Measurements from ENCODE around the gene NEXN. TPM values are rescaled to one million over a fixed set of nuclear protein-coding genes. Genes with fewer than 3 reads are reported as not detected.

NEXN gene
- total and polyA plus RNA-seq, 2 donors (not counting 1 experiment from before 2014, with no cell fraction given): 0.07 to 0.81 TPM

- no peaks in the 10 kb centered on the region for H3K27me3 ChIP-seq (replicated peaks in 1 of 4; ENCODE audit: control extremely low read depth in 1 of 4, control insufficient read depth in 3 of 4, insufficient read depth in 4 of 4, low read length in 3 of 4)
- no peak for DNase-seq
- no peak overlapping the region for H3K4me3 ChIP-seq (ENCODE audit: control extremely low read depth in 1 of 5, extremely low read depth in 1 of 5, insufficient read depth in 1 of 5, low read depth in 2 of 5, low read length in 4 of 5)
- no peak overlapping the region for H3K27ac ChIP-seq (ENCODE audit: low read length in 2 of 2)
- Mint-ChIP-seq H3K4me3 (no peak overlapping the region), H3K9me3 (ENCODE audit: insufficient read depth) (no peaks in the 10 kb centered on the region), H3K27me3 (no peaks in the 10 kb centered on the region), H3K27ac (no peak overlapping the region), H3K4me1 (peaks cover 14% of the 10 kb centered on the region)
- H3K4me1 ChIP-seq (ENCODE audit: control insufficient read depth in 2 of 2, insufficient read depth in 2 of 2, low read length in 2 of 2): peaks cover 0 to 3% of the 10 kb centered on the region in 2 donors
- H3K79me2 ChIP-seq (ENCODE audit: control insufficient read depth, insufficient read depth, low read length): no peaks in the 10 kb centered on the region
- 100% methylated on average over 1 of the region's 2 CpGs for WGBS (ENCODE audit: insufficient coverage)
- no peaks in the 10 kb centered on the region for H3K36me3 ChIP-seq (replicated peaks in 1 of 2; ENCODE audit: control extremely low read depth in 1 of 2, control insufficient read depth in 1 of 2, extremely low read depth in 1 of 2, insufficient read depth in 2 of 2, low read length in 1 of 2)
- intact Hi-C loops (cut with micrococcal nuclease): no loop called here
- no peaks in the 10 kb centered on the region for H3K9me3 ChIP-seq (ENCODE audit: control extremely low read depth in 1 of 3, control insufficient read depth in 2 of 3, insufficient read depth in 1 of 3, low read length in 2 of 3)
- ChIA-PET POLR2A (no interaction called here), CTCF (no interaction called here)
- H3K9ac ChIP-seq (ENCODE audit: low read length): no peak overlapping the region
- H2AFZ ChIP-seq (ENCODE audit: insufficient read depth, low read depth, low read length, poor library complexity, severe bottlenecking): no peak overlapping the region
- no peak overlapping the region for H3K4me2 ChIP-seq (replicated peaks; ENCODE audit: low read depth, low read length, poor library complexity, severe bottlenecking)
- TF ChIP-seq EZH2 (IDR thresholded peaks at IDR 0.05; ENCODE audit: borderline replicate concordance, insufficient read depth, low read depth, low read length, poor library complexity, severe bottlenecking) (no peak), CTCF (IDR thresholded peaks at IDR 0.05) (no peak)
- H4K20me1 ChIP-seq (ENCODE audit: control insufficient read depth, insufficient read depth, low read length, poor library complexity, severe bottlenecking): no peaks in the 10 kb centered on the region
- no peak for ATAC-seq (ENCODE audit: low read depth)
These were observed 41.4 kb downstream of the NEXN start for GRCh38 chr1:77929806-77930205.

GRCh38 chr1:77938651-77939050 lies 50.2 kb downstream of the NEXN start:
- ATAC-seq (ENCODE audit: low read depth): no peak
- no peaks in the 10 kb centered on the region for H3K4me1 Mint-ChIP-seq
- intact Hi-C loops (cut with micrococcal nuclease): no loop called here
- CTCF ChIA-PET: no interaction called here
- H3K9me3 Mint-ChIP-seq (ENCODE audit: insufficient read depth): no peaks in the 10 kb centered on the region
- Histone ChIP-seq H3K4me1 (ENCODE audit: control insufficient read depth in 2 of 2, insufficient read depth in 2 of 2, low read length in 2 of 2) (no peaks in the 10 kb centered on the region), H3K9me3 (ENCODE audit: control extremely low read depth in 1 of 3, control insufficient read depth in 2 of 3, insufficient read depth in 1 of 3, low read length in 2 of 3) (no peaks in the 10 kb centered on the region), H4K20me1 (ENCODE audit: control insufficient read depth, insufficient read depth, low read length, poor library complexity, severe bottlenecking) (no peaks in the 10 kb centered on the region), H2AFZ (ENCODE audit: insufficient read depth, low read depth, low read length, poor library complexity, severe bottlenecking) (no peak overlapping the region), H3K27me3 (replicated peaks in 1 of 4; ENCODE audit: control extremely low read depth in 1 of 4, control insufficient read depth in 3 of 4, insufficient read depth in 4 of 4, low read length in 3 of 4) (no peaks in the 10 kb centered on the region), H3K4me3 (ENCODE audit: control extremely low read depth in 1 of 5, extremely low read depth in 1 of 5, insufficient read depth in 1 of 5, low read depth in 2 of 5, low read length in 4 of 5) (no peak overlapping the region), H3K9ac (ENCODE audit: low read length) (no peak overlapping the region), H3K27ac (ENCODE audit: low read length in 2 of 2) (no peak overlapping the region), H3K4me2 (replicated peaks; ENCODE audit: low read depth, low read length, poor library complexity, severe bottlenecking) (no peak overlapping the region), H3K36me3 (replicated peaks in 1 of 2; ENCODE audit: control extremely low read depth in 1 of 2, control insufficient read depth in 1 of 2, extremely low read depth in 1 of 2, insufficient read depth in 2 of 2, low read length in 1 of 2) (no peaks in the 10 kb centered on the region), H3K79me2 (ENCODE audit: control insufficient read depth, insufficient read depth, low read length) (no peaks in the 10 kb centered on the region)
- no peaks in the 10 kb centered on the region for H3K27me3 Mint-ChIP-seq
- H3K27ac Mint-ChIP-seq: no peak overlapping the region
- H3K4me3 Mint-ChIP-seq: no peak overlapping the region
- POLR2A ChIA-PET: no interaction called here
- TF ChIP-seq EZH2 (IDR thresholded peaks at IDR 0.05; ENCODE audit: borderline replicate concordance, insufficient read depth, low read depth, low read length, poor library complexity, severe bottlenecking) (no peak), CTCF (IDR thresholded peaks at IDR 0.05) (no peak)
- DNase-seq: no peak

Measured in B cell (primary cell).